ENCODE measurements around the gene SIM1. TPM values are rescaled to one million over a fixed set of nuclear protein-coding genes. Genes with fewer than 3 reads are reported as not detected.

Gene SIM1
- total RNA-seq, 1 experiment from 2014 or later: 0.17 TPM

DNA sequence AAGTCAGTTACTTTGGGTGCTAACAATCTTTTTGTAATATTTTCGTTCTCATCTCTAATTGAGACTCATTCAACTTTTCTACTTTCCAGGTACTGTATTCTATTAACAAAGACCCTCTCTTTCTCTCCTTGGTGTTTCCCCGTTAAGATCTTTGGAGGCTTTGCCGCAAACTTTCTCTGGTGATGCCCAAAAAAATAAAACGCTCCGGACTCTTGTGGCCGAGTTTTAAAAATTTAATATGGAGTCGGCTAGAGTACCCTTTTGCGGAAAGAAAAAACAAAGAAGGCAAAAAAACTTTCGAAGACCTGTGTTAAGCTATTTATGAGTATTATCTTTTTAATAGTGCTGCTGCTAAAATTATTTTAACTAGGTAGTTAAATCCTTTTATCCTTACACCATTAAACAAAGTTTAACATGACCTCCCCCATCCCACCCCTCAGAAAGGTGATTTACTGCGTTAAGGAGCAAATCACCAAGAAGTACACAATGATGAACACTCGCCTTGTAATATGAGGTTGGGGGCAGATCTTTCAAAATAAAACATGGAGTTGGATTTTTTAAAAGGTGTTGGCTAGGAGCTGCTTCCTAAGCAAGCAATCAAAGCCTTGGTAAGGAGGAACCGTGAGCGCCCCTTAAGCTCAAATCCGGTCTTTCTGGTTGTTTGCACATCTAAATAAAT is 10.0 kb downstream of the SIM1 start:
- no peaks in the 10 kb centered on the region for H3K27me3 ChIP-seq (replicated peaks; ENCODE audit: insufficient read depth, low read depth, low read length, poor library complexity)
- no peak overlapping the region for H3K4me3 ChIP-seq (ENCODE audit: low read depth, low read length, poor library complexity, severe bottlenecking)
- no peak for DNase-seq (ENCODE audit: low spot score)
- intact Hi-C loops (cut with micrococcal nuclease; ENCODE audit: unreplicated experiment): no loop called here
- H3K27ac ChIP-seq (ENCODE audit: low read depth, low read length, poor library complexity, severe bottlenecking): no peak overlapping the region
- TF ChIP-seq EZH2 (IDR thresholded peaks at IDR 0.05; ENCODE audit: borderline replicate concordance, low read depth, low read length, poor library complexity, severe bottlenecking): no peak
- TF ChIP-seq, protein P1, sequence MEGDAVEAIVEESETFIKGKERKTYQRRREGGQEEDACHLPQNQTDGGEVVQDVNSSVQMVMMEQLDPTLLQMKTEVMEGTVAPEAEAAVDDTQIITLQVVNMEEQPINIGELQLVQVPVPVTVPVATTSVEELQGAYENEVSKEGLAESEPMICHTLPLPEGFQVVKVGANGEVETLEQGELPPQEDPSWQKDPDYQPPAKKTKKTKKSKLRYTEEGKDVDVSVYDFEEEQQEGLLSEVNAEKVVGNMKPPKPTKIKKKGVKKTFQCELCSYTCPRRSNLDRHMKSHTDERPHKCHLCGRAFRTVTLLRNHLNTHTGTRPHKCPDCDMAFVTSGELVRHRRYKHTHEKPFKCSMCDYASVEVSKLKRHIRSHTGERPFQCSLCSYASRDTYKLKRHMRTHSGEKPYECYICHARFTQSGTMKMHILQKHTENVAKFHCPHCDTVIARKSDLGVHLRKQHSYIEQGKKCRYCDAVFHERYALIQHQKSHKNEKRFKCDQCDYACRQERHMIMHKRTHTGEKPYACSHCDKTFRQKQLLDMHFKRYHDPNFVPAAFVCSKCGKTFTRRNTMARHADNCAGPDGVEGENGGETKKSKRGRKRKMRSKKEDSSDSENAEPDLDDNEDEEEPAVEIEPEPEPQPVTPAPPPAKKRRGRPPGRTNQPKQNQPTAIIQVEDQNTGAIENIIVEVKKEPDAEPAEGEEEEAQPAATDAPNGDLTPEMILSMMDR (conservative IDR thresholded peaks at IDR 0.05; ENCODE audit: low read depth, low read length): no peak
- H3K36me3 ChIP-seq (ENCODE audit: insufficient read depth, low read length, poor library complexity, severe bottlenecking): no peaks in the 10 kb centered on the region
- BruUV-seq (replicated peaks): no TSS peak
- H3K9me3 ChIP-seq (ENCODE audit: low read depth, low read length, poor library complexity, severe bottlenecking): no peaks in the 10 kb centered on the region
- H3K4me1 ChIP-seq (ENCODE audit: insufficient read depth, low read length, poor library complexity, severe bottlenecking): no peaks in the 10 kb centered on the region
- ChIA-PET CTCF (no interaction called here), POLR2A (ENCODE audit: low non-redundant PET) (no interaction called here)

DNA sequence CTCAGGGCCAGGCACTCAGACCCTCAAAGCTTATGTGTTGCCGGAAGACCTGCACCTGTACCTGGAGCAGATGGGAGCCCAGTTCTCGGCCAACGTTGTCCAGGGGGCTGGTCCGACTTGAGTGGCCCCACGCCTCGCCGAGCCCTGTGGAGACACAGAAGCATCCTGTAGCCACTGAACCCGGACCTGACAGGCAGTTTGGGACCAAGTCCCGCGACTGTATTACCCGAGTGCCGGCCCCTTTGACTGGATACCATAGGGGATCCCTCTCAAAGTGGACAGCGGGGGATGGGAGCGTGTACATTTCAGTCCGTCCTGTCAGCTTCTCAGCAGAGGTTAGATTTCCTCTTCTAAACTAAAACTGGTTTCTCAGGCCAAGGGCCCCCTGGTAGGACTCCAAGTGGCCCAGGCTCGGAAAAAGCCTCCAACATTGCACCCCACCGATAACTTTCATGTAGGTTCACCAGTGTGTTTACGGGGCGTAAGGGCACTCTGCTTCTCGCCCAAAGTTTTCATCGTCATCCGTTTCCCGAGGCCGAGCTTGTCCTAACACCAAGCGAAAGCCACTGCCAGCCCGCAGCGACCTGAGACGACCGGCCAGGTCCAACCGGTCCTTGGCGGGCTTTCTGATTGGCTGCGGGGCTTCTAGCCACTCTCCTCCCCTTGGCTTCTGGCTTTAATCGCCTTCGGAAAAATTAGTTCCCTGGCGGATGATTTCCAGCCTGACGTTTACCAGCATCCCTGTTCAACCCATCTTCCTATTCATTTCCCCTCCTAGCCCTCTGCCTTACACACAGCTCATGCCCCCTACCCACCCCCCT is 10.8 kb downstream of the SIM1 start:
- Histone ChIP-seq H3K4me1 (ENCODE audit: insufficient read depth, low read length, poor library complexity, severe bottlenecking) (no peaks in the 10 kb centered on the region), H3K36me3 (ENCODE audit: insufficient read depth, low read length, poor library complexity, severe bottlenecking) (no peaks in the 10 kb centered on the region), H3K27ac (ENCODE audit: low read depth, low read length, poor library complexity, severe bottlenecking) (no peak overlapping the region), H3K27me3 (replicated peaks; ENCODE audit: insufficient read depth, low read depth, low read length, poor library complexity) (no peaks in the 10 kb centered on the region), H3K9me3 (ENCODE audit: low read depth, low read length, poor library complexity, severe bottlenecking) (no peaks in the 10 kb centered on the region), H3K4me3 (ENCODE audit: low read depth, low read length, poor library complexity, severe bottlenecking) (no peak overlapping the region)
- POLR2A ChIA-PET (ENCODE audit: low non-redundant PET): no interaction called here
- intact Hi-C loops (cut with micrococcal nuclease; ENCODE audit: unreplicated experiment): no loop called here
- BruUV-seq (replicated peaks): no TSS peak
- CTCF ChIA-PET: no interaction called here
- no peak for TF ChIP-seq EZH2 (IDR thresholded peaks at IDR 0.05; ENCODE audit: borderline replicate concordance, low read depth, low read length, poor library complexity, severe bottlenecking)
- TF ChIP-seq, protein P1 (conservative IDR thresholded peaks at IDR 0.05; ENCODE audit: low read depth, low read length): no peak
- no peak for DNase-seq (ENCODE audit: low spot score)

DNA sequence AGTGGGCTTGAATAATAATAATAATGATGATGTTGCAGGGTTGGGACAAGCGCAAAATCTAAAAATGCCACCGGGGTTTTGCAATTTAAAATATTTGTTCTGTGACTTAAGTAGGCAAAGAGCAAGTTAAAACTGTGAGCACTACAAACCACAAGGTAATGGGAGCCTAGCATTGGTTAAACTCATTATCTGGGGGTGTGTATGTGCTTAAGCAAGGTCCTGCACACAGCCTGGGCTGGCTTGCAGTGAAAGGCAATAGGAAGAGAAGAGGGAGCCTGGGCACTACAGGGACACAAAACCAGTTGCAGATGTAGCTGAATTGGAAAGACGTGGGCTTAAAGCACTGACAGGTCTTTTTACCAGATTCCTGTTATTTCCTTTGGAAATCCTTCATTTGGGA is 11.7 kb downstream of the SIM1 start:
- POLR2A ChIA-PET (ENCODE audit: low non-redundant PET): no interaction called here
- H3K4me1 ChIP-seq (ENCODE audit: insufficient read depth, low read length, poor library complexity, severe bottlenecking): no peaks in the 10 kb centered on the region
- no peaks in the 10 kb centered on the region for H3K27me3 ChIP-seq (replicated peaks; ENCODE audit: insufficient read depth, low read depth, low read length, poor library complexity)
- H3K9me3 ChIP-seq (ENCODE audit: low read depth, low read length, poor library complexity, severe bottlenecking): no peaks in the 10 kb centered on the region
- no peak overlapping the region for H3K27ac ChIP-seq (ENCODE audit: low read depth, low read length, poor library complexity, severe bottlenecking)
- CTCF ChIA-PET: no interaction called here
- no peak overlapping the region for H3K4me3 ChIP-seq (ENCODE audit: low read depth, low read length, poor library complexity, severe bottlenecking)
- no TSS peak for BruUV-seq (replicated peaks)
- intact Hi-C loops (cut with micrococcal nuclease; ENCODE audit: unreplicated experiment): no loop called here
- DNase-seq (ENCODE audit: low spot score): no peak
- TF ChIP-seq, protein P1 (conservative IDR thresholded peaks at IDR 0.05; ENCODE audit: low read depth, low read length): no peak
- no peak for TF ChIP-seq EZH2 (IDR thresholded peaks at IDR 0.05; ENCODE audit: borderline replicate concordance, low read depth, low read length, poor library complexity, severe bottlenecking)
- H3K36me3 ChIP-seq (ENCODE audit: insufficient read depth, low read length, poor library complexity, severe bottlenecking): no peaks in the 10 kb centered on the region

Data from A673 (cell line).